ENCODE measurements around the gene CENPVL2. TPM values are rescaled to one million over a fixed set of nuclear protein-coding genes. Genes with fewer than 3 reads are reported as not detected.
"Not testable (repeated sequence)": the region's sequence is repeated elsewhere in the genome, so short reads cannot be mapped to it uniquely, and the experiment has no call there.

The CENPVL2 gene
- total RNA-seq (not detected), polyA plus RNA-seq (not detected)

- not testable (repeated sequence) for H3K4me3 ChIP-seq (ENCODE audit: low read depth in 1 of 3, low read length in 3 of 3); H3K9ac ChIP-seq (ENCODE audit: low read depth in 1 of 2, low read length in 2 of 2); H3K9me3 ChIP-seq (ENCODE audit: control insufficient read depth in 4 of 4, low read length in 3 of 4); H3K36me3 ChIP-seq (ENCODE audit: control insufficient read depth in 4 of 4, insufficient read depth in 3 of 4, low read depth in 1 of 4, low read length in 3 of 4); DNase-seq (ENCODE audit: low spot score); H3K27me3 ChIP-seq (ENCODE audit: control insufficient read depth in 4 of 4, insufficient read depth in 4 of 4, low read length in 3 of 4); H3K4me1 ChIP-seq (ENCODE audit: control insufficient read depth in 4 of 4, insufficient read depth in 4 of 4, low read length in 3 of 4); H3K27ac ChIP-seq (ENCODE audit: low read depth in 1 of 2, low read length in 2 of 2)
- WGBS, result no CpG with 5 or more reads among the region's 30 CpGs
Measured at GRCh38 chrX:51682720-51683062, at the start of gene CENPVL2. Gene CENPVL2, minus strand, starts transcription at chrX:51682831. Its CDS starts 0 bp downstream, at chrX:51682831.

GRCh38 chrX:51728202-51728601 lies 45.6 kb upstream of the CENPVL2 start:
- Histone ChIP-seq H3K36me3 (ENCODE audit: control insufficient read depth in 4 of 4, insufficient read depth in 3 of 4, low read depth in 1 of 4, low read length in 3 of 4) (no peaks in the 10 kb centered on the region), H3K4me1 (ENCODE audit: control insufficient read depth in 4 of 4, insufficient read depth in 4 of 4, low read length in 3 of 4) (no peaks in the 10 kb centered on the region)

GRCh38 chrX:51712943-51713647 lies 30.5 kb upstream of the CENPVL2 start:
- no CpG with 5 or more reads among the region's 18 CpGs for WGBS
- not testable (repeated sequence) for H3K4me3 ChIP-seq (ENCODE audit: low read depth in 1 of 3, low read length in 3 of 3); H3K9me3 ChIP-seq (ENCODE audit: control insufficient read depth in 4 of 4, low read length in 3 of 4); H3K4me1 ChIP-seq (ENCODE audit: control insufficient read depth in 4 of 4, insufficient read depth in 4 of 4, low read length in 3 of 4); DNase-seq (ENCODE audit: low spot score); H3K9ac ChIP-seq (ENCODE audit: low read depth in 1 of 2, low read length in 2 of 2); H3K36me3 ChIP-seq (ENCODE audit: control insufficient read depth in 4 of 4, insufficient read depth in 3 of 4, low read depth in 1 of 4, low read length in 3 of 4); H3K27me3 ChIP-seq (ENCODE audit: control insufficient read depth in 4 of 4, insufficient read depth in 4 of 4, low read length in 3 of 4); H3K27ac ChIP-seq (ENCODE audit: low read depth in 1 of 2, low read length in 2 of 2)

More at GRCh38 chrX:51728202-51728601, 45.6 kb upstream of the CENPVL2 start:
- no peak for TF ChIP-seq FOXA1 (IDR thresholded peaks at IDR 0.05)
- Histone ChIP-seq H3K4me3 (ENCODE audit: low read depth in 1 of 3, low read length in 3 of 3) (no peak overlapping the region), H3K9ac (ENCODE audit: low read depth in 1 of 2, low read length in 2 of 2) (no peak overlapping the region), H3K27me3 (ENCODE audit: control insufficient read depth in 4 of 4, insufficient read depth in 4 of 4, low read length in 3 of 4) (no peaks in the 10 kb centered on the region), H3K27ac (ENCODE audit: low read depth in 1 of 2, low read length in 2 of 2) (no peak overlapping the region), H3K9me3 (ENCODE audit: control insufficient read depth in 4 of 4, low read length in 3 of 4) (no peaks in the 10 kb centered on the region)
- no peak for DNase-seq (ENCODE audit: low spot score)

GRCh38 chrX:51710277-51711164 lies 27.9 kb upstream of the CENPVL2 start, which contains the start of gene CENPVL1:
Gene CENPVL1, plus strand, starts transcription at chrX:51710512. Its CDS starts 0 bp downstream, at chrX:51710512.
- H3K9ac ChIP-seq (ENCODE audit: low read depth in 1 of 2, low read length in 2 of 2); H3K36me3 ChIP-seq (ENCODE audit: control insufficient read depth in 4 of 4, insufficient read depth in 3 of 4, low read depth in 1 of 4, low read length in 3 of 4); DNase-seq (ENCODE audit: low spot score); H3K4me3 ChIP-seq (ENCODE audit: low read depth in 1 of 3, low read length in 3 of 3); H3K27ac ChIP-seq (ENCODE audit: low read depth in 1 of 2, low read length in 2 of 2); H3K27me3 ChIP-seq (ENCODE audit: control insufficient read depth in 4 of 4, insufficient read depth in 4 of 4, low read length in 3 of 4); H3K4me1 ChIP-seq (ENCODE audit: control insufficient read depth in 4 of 4, insufficient read depth in 4 of 4, low read length in 3 of 4); H3K9me3 ChIP-seq (ENCODE audit: control insufficient read depth in 4 of 4, low read length in 3 of 4): not testable (repeated sequence)
- no CpG with 5 or more reads among the region's 87 CpGs for WGBS

- no peak overlapping the region for H3K9ac ChIP-seq (ENCODE audit: low read depth in 1 of 2, low read length in 2 of 2)
- TF ChIP-seq SP1 (IDR thresholded peaks at IDR 0.05) (no peak), HNF4A (conservative IDR thresholded peaks at IDR 0.05) (no peak), RXRA (IDR thresholded peaks at IDR 0.05) (no peak), NR2F2 (IDR thresholded peaks at IDR 0.05) (no peak), JUND (IDR thresholded peaks at IDR 0.05) (no peak), ATF3 (IDR thresholded peaks at IDR 0.05) (no peak), TAF1 (conservative IDR thresholded peaks at IDR 0.05) (no peak), GABPA (IDR thresholded peaks at IDR 0.05 in 1 of 2, conservative IDR thresholded peaks at IDR 0.05 in 1 of 2) (no peak), RAD21 (IDR thresholded peaks at IDR 0.05) (no peak), YY1 (IDR thresholded peaks at IDR 0.05) (no peak), ZBTB33 (IDR thresholded peaks at IDR 0.05) (no peak), EGR1 (IDR thresholded peaks at IDR 0.05; ENCODE audit: low read depth in 2 of 2) (no peak)
- DNase-seq (ENCODE audit: low spot score), result no peak
- peaks cover 0 to 2% (median 0%) of the 10 kb centered on the region in 4 donors for H3K27me3 ChIP-seq (ENCODE audit: control insufficient read depth in 4 of 4, insufficient read depth in 4 of 4, low read length in 3 of 4)
- WGBS, result 84% methylated on average over 8 of the region's 8 CpGs
- H3K4me1 ChIP-seq (ENCODE audit: control insufficient read depth in 4 of 4, insufficient read depth in 4 of 4, low read length in 3 of 4), result no peaks in the 10 kb centered on the region
- no peak overlapping the region for H3K4me3 ChIP-seq (ENCODE audit: low read depth in 1 of 3, low read length in 3 of 3)
- H3K36me3 ChIP-seq (ENCODE audit: control insufficient read depth in 4 of 4, insufficient read depth in 3 of 4, low read depth in 1 of 4, low read length in 3 of 4), result no peaks in the 10 kb centered on the region
- H3K9me3 ChIP-seq (ENCODE audit: control insufficient read depth in 4 of 4, low read length in 3 of 4), result peaks cover 0 to 5% (median 0%) of the 10 kb centered on the region in 4 donors
- H3K27ac ChIP-seq (ENCODE audit: low read depth in 1 of 2, low read length in 2 of 2), result no peak overlapping the region
Measured at GRCh38 chrX:51697397-51697796, 14.8 kb upstream of the CENPVL2 start.

Data from liver (tissue), 9 donors.